NT2/D1 (cell line): ENCODE results near the gene P4HA2.
A peak's percentile ranks its signal among the peaks of the same experiment; 100 is the strongest.

ENCODE experiments used
- DNase-seq: peaks from one replicate; pipeline ENCODE4 v3.0.0-alpha.2; 2011; ENCODE audit warnings: low read depth, low spot score
- H3K27me3 ChIP-seq: 2 replicates; pipeline ENCODE4 v1.6.0; 2011; ENCODE audit warnings: mild to moderate bottlenecking; ENCODE audit not compliant: insufficient read length, insufficient read depth
- H3K36me3 ChIP-seq: 2 replicates; pipeline ENCODE4 v1.6.1; 2011; ENCODE audit warnings: mild to moderate bottlenecking, low read length, mixed read lengths; ENCODE audit not compliant: insufficient read depth, insufficient read length
- H3K4me1 ChIP-seq: 2 replicates; pipeline ENCODE4 v1.5.1; 2011; ENCODE audit not compliant: insufficient read depth, insufficient read length
- H3K4me3 ChIP-seq: 2 replicates; pipeline ENCODE4 v1.5.1; 2011; ENCODE audit warnings: low read depth; ENCODE audit not compliant: insufficient read length
- H3K9ac ChIP-seq: 2 replicates; pipeline ENCODE4 v1.6.0; 2011; ENCODE audit warnings: low read depth; ENCODE audit not compliant: insufficient read length
- H3K9me3 ChIP-seq: 2 replicates; pipeline ENCODE4 v1.5.1; 2011; ENCODE audit warnings: mild to moderate bottlenecking, low read length; ENCODE audit not compliant: insufficient read depth
- SUZ12 ChIP-seq: IDR thresholded peaks from 2 replicates; pipeline ENCODE4 v1.6.1; 2011; ENCODE audit not compliant: insufficient read length, insufficient read depth; ENCODE audit errors: extremely low read depth
- YY1 ChIP-seq: IDR thresholded peaks from 2 replicates; pipeline ENCODE4 v1.6.1; 2011; ENCODE audit not compliant: insufficient read length, insufficient read depth
- ZNF274 ChIP-seq: IDR thresholded peaks from 2 replicates; pipeline ENCODE4 v1.6.1; 2011; ENCODE audit warnings: mild to moderate bottlenecking, low read depth, low read length

Gene P4HA2

GRCh38 chr5:132226516-132227234 lies 978 bp downstream of the P4HA2 start:
- Histone ChIP-seq H3K4me1 (peaks cover 9% of the 10 kb centered on the region), H3K4me3 (peak overlapping the region; percentile 47), H3K9ac (peak overlapping the region; percentile 67), H3K36me3 (peaks cover 3% of the 10 kb centered on the region), H3K9me3 (no peaks in the 10 kb centered on the region), H3K27me3 (peaks cover 15% of the 10 kb centered on the region)
- DNase-seq, result no peak
- no peak for TF ChIP-seq ZNF274

GRCh38 chr5:132225165-132226032 lies 2.3 kb downstream of the P4HA2 start:
- Histone ChIP-seq H3K4me3 (no peak overlapping the region), H3K27me3 (peaks cover 15% of the 10 kb centered on the region), H3K4me1 (peaks cover 9% of the 10 kb centered on the region), H3K36me3 (peaks cover 3% of the 10 kb centered on the region), H3K9me3 (no peaks in the 10 kb centered on the region), H3K9ac (no peak overlapping the region)
- no peak for DNase-seq
- TF ChIP-seq SUZ12 (no peak), ZNF274 (no peak), YY1 (no peak)

DNA sequence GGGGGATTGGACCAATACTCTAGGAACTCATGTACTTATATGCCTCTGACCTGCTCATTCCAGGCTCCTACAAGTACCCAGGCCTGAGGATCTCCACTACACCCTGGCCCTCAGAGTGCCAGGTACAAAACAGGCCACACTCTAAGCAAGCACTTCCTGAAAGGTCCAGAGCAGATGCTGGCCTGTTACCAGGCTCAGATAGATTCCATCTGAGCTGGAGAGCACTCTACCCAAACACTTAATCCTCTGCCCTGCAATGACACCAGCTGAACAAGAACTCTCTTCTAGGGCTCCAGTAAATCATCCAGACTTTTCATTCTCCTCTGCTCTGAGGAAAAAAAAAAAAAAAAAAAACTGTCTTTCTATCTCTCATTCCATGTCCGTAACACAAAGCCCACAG lies 2.9 kb downstream of the P4HA2 start:
- H3K27me3 ChIP-seq, result peaks cover 15% of the 10 kb centered on the region
- no peak for DNase-seq
- H3K36me3 ChIP-seq, result peaks cover 3% of the 10 kb centered on the region
- no peak overlapping the region for H3K4me3 ChIP-seq
- no peak for TF ChIP-seq ZNF274
- TF ChIP-seq SUZ12, result no peak
- no peak for TF ChIP-seq YY1
- no peaks in the 10 kb centered on the region for H3K9me3 ChIP-seq
- peak overlapping the region; percentile 32 for H3K9ac ChIP-seq
- peaks cover 9% of the 10 kb centered on the region for H3K4me1 ChIP-seq

DNA sequence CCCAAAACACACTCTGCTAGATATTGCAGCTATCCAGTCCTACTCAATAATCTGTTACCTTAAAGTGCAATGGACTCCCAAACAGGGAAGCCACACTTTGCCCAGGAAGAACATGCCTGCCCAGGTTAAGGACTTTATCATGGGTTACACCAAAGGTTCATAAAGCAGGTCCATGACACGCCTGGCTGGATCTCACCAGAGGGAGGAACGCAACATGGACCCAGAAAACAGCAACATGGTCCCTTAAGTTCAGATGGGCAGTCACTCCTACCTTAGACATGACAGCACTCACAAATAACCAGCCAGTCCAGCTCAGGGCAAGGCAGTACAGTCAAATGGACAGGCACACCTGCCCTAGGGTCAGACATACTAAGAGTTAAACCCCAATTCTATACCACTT lies 3.8 kb downstream of the P4HA2 start:
- Histone ChIP-seq H3K4me3 (no peak overlapping the region), H3K36me3 (peaks cover 3% of the 10 kb centered on the region), H3K9ac (no peak overlapping the region), H3K9me3 (no peaks in the 10 kb centered on the region), H3K27me3 (peaks cover 10% of the 10 kb centered on the region), H3K4me1 (peaks cover 9% of the 10 kb centered on the region)
- no peak for DNase-seq
- TF ChIP-seq SUZ12 (no peak), ZNF274 (no peak), YY1 (no peak)

- peaks cover 9% of the 10 kb centered on the region for H3K4me1 ChIP-seq
- peaks cover 8% of the 10 kb centered on the region for H3K27me3 ChIP-seq
- no peak for DNase-seq
- no peak overlapping the region for H3K4me3 ChIP-seq
- H3K9ac ChIP-seq, result no peak overlapping the region
- no peaks in the 10 kb centered on the region for H3K9me3 ChIP-seq
- TF ChIP-seq ZNF274, result no peak
- no peak for TF ChIP-seq SUZ12
- no peak for TF ChIP-seq YY1
- peaks cover 9% of the 10 kb centered on the region for H3K36me3 ChIP-seq
These were observed 5.0 kb downstream of the P4HA2 start for GRCh38 chr5:132222649-132223038.

DNA sequence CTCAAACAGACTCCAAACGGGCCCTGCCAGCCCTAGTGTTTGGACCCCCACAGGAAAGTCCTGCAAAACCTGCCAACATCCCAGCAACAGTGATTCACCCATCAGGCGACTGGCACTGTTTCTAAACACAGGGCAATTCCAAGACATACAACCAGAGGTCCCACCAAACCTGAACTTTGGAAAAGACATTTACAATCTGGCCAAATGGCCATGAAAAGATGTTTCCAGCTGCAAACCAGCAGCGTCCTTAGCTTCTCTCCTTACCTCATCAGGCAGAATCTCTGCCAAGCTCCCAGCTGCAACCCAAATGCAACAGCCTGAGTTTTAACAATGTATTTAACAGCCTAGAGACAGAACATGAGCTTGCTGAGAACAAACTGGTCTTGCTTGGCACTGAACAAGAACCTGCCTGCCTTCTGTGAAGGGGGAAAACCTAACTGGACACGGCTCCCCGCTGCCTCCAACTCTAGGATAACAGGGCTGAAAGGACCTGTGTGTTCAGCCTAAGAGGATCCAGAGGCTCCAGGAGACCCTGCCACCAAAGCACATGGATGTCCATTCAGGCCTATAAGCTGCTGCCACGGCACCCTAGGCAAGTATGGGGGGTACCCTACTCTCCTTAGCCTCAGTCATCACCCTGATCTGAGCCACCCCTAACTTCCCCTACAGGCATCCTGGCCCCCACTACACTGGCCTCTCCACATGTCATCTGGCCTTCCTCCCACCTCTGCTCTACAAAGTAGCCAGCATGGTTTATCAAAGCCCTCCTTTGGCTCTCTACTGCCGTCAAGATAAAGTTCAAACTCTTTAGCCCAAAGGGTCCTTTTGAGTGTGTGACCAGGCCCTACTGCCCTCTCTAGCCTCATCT lies 5.6 kb downstream of the P4HA2 start:
- H3K27me3 ChIP-seq, result peaks cover 6% of the 10 kb centered on the region
- H3K36me3 ChIP-seq, result peaks cover 15% of the 10 kb centered on the region
- no peak overlapping the region for H3K9ac ChIP-seq
- no peak for TF ChIP-seq SUZ12
- no peak for TF ChIP-seq ZNF274
- no peak for TF ChIP-seq YY1
- DNase-seq, result no peak
- peaks cover 9% of the 10 kb centered on the region for H3K4me1 ChIP-seq
- no peaks in the 10 kb centered on the region for H3K9me3 ChIP-seq
- H3K4me3 ChIP-seq, result no peak overlapping the region
